Hepatic stellate cell (primary cell): ENCODE measurements around the gene PHLDA3.

Source experiments
- DNase-seq: peaks from one replicate; pipeline ENCODE4 v3.0.0; 2011; ENCODE audit warnings: low spot score

Gene PHLDA3

GRCh38 chr1:201461645-201462441, 7.1 kb downstream of the PHLDA3 start:
- DNase-seq, result peak; percentile 94

GRCh38 chr1:201460814-201461644, 8.0 kb downstream of the PHLDA3 start:
- peak; percentile 77 for DNase-seq

GRCh38 chr1:201459775-201460174, 9.2 kb downstream of the PHLDA3 start:
- no peak for DNase-seq

- DNase-seq, result no peak
Observed at GRCh38 chr1:201459052-201459451, 9.9 kb downstream of the PHLDA3 start.

- DNase-seq, result no peak
Observed at GRCh38 chr1:201457508-201457960, 11.5 kb downstream of the PHLDA3 start.

GRCh38 chr1:201456499-201457309, 12.3 kb downstream of the PHLDA3 start:
- peak; percentile 82 for DNase-seq

GRCh38 chr1:201455098-201455497, 13.9 kb downstream of the PHLDA3 start:
- DNase-seq, result no peak

- DNase-seq, result no peak
Observed at GRCh38 chr1:201454608-201455007, 14.4 kb downstream of the PHLDA3 start.

- no peak for DNase-seq
Observed at GRCh38 chr1:201452866-201453265, 16.1 kb downstream of the PHLDA3 start.

- DNase-seq, result peak; percentile 83
Observed at GRCh38 chr1:201450721-201451291, 18.2 kb downstream of the PHLDA3 start.

- DNase-seq, result no peak
Observed at GRCh38 chr1:201448990-201449389, 20.0 kb downstream of the PHLDA3 start.

GRCh38 chr1:201447903-201448871, 20.8 kb downstream of the PHLDA3 start:
- DNase-seq, result peak; percentile 72

- DNase-seq, result no peak
Observed at GRCh38 chr1:201445310-201445709, 23.7 kb downstream of the PHLDA3 start.

- no peak for DNase-seq
Observed at GRCh38 chr1:201444792-201445191, 24.2 kb downstream of the PHLDA3 start.

- no peak for DNase-seq
Observed at GRCh38 chr1:201443747-201444146, 25.2 kb downstream of the PHLDA3 start.

- DNase-seq, result no peak
Observed at GRCh38 chr1:201436969-201437368, 32.0 kb downstream of the PHLDA3 start.

GRCh38 chr1:201436393-201436792, 32.6 kb downstream of the PHLDA3 start:
- no peak for DNase-seq

- no peak for DNase-seq
Observed at GRCh38 chr1:201434266-201434665, 34.7 kb downstream of the PHLDA3 start.

- DNase-seq, result no peak
Observed at GRCh38 chr1:201433609-201434008, 35.4 kb downstream of the PHLDA3 start.

- DNase-seq, result no peak
Observed at GRCh38 chr1:201430776-201431175, 38.2 kb downstream of the PHLDA3 start.
